GM19099 (cell line): ENCODE results near the gene UCK2.

ENCODE experiments used
- POLR2A ChIP-seq: IDR thresholded peaks from 3 replicates; pipeline ENCODE4 v1.6.1; 2011; ENCODE audit warnings: low read depth; ENCODE audit not compliant: insufficient read length; ENCODE audit errors: extremely low read depth

UCK2 gene

DNA sequence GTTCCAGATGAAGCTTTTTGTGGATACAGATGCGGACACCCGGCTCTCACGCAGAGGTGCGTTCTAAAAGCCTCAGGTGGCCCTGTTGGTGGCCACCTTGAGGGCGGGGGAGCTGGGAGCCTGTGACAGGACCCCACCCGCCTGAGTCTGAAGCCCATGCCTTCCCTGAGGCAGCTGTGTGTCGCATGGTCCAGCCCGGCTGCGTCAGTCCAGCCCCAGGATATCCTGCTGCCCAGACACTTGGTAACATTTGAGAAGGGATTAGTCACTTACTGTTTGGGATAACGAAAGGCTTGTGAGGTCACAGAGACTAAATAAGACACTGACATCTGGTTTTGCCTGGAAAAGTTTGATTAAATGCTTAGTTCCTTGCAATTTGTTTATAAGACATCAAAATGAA, 68.9 kb downstream of the UCK2 start:
- no peak for TF ChIP-seq POLR2A

DNA sequence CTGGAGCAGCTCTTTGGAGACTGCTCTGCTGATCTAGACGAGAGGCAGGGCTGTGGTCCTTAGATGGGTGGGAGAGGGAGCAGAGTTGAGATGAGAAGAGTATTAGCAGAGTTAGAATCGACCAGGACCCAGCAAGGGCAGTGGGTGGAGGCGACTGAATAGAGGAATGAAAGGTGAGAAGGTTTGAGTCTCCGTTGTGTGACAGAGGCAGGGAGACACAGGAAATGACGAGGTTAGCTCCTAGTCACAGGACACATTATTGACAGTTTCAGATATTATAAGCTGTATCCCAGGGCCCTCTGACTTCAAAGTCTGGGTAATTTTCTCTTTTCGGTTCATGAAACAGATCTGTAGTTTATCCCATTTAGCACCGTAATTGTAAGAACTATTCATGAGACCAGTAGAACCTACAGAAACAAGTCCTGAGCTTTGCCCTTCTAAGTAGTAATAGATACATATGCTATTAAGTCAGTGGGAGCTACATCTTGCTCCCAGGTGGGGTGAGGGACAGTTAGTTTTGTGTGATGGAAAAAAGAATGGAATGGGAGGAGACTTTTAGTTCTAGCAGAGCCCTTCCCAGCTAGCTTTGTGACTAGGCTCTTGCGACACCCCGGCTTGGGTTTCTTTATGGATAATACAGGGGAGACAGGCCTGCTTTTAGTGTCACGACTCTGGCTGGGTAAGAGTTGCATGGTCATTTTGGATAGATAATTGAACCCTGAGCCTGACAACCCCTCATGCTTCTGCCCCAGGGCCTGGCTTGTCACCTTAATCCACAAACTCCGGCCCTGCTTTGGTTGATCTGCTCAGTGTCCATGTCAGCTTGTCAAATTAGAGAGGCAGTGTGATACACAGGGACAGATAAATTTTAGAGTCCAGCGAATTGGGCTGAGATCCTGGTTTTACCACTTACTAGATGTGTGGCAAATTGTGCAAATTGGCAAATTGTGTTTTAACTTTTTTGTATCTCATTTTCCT, 70.2 kb downstream of the UCK2 start:
- no peak for TF ChIP-seq POLR2A

DNA sequence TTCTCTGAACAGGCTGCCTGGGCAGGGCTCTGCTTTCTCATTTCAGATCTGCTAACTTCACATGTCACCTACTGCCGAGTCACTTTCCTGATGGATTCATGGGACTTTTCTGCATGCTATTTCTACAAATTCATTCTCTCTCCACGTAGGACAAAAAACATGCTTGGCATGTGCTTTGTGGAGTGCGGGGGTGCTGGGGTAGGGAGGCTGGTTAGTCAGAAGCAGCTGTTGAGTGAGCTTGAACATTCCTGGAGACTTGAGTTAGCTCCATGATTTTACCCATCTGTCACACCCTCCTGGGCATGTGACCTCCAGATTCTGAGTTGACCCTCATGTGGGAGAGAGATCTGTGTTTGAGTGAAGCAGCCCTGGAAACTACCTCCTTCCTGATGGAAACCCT, 71.4 kb downstream of the UCK2 start:
- no peak for TF ChIP-seq POLR2A

DNA sequence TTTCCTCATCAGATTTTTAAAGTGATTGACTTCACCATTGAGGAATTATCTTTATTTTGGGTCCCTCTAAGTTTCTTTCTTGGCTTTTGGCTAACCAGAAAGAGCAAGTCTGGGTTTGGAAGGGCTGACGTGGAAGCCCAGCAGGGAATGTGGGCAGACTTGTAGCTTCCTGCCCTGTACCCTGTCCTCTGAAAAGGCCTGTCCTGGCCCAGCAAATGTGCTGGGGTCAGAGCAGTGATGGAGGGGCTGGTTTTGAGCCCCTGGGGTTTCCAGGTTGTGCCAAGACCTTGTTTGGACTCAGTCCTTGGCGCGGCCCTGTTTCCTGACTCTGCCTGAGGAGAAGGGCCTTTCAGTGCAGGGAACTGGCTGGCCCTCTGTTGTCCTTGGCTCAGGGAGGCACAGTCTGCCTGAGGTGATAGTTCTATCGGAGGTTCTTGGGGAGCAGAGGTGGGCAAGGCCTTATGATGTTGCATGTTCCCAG, 72.1 kb downstream of the UCK2 start:
- no peak for TF ChIP-seq POLR2A

DNA sequence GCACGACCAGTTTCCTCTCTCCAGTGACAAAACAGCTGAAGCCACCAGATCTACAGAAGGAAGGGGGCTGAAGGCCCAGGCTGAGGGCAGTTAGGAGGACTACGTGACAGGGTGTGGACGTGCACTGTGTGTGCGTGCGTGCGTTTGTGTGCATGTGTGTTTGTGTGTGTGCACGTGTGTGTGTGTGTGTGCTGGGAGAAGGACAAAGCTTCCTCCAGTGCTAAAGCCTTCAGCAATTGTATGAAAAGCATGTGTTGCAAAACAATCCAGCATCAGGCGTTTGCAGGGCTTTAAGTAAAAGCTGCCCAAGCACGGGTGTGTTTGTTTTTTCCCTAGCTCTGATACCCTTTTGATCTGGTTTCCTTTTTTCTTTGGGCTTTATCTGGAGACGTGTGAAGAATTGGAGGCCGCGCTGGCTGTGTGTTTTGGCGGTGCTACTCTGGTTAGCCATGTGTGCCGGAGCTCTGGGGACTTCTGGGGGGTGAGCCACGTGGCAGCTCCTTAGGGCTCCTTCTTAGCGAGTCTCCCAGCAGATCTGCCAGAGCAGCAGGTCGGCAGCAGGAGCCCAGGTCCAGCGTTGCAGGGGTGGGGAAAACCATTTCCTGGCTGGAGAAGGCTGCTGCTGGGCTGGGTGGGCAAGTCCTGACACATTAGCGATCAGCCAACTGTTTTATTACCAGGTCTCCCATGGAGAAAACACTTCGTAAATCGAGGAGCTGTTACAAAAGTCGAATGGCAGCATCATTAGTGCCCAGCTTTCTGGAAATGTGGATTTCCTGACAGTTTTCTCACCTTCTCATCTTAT, 73.4 kb downstream of the UCK2 start:
- TF ChIP-seq POLR2A: no peak

DNA sequence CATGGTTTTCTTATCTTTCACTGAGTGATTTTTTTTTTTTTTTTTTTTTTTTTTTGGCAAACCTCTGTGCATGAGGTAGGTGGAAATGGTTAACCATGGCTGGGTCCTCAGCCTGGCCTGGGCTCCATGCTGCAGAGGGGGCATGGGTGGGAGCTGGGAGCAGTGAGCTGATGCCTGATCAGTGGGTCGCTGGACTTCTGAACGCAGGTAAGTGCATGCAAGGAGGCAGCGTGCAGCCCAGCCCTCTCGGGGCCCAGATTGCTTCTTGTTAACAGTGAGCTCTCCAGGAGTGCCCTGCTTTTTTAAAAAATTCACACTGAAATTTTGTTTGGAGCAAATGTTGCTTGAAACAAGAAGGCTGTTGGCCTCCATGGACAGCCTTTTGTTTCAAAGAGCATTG, 75.2 kb downstream of the UCK2 start:
- no peak for TF ChIP-seq POLR2A

DNA sequence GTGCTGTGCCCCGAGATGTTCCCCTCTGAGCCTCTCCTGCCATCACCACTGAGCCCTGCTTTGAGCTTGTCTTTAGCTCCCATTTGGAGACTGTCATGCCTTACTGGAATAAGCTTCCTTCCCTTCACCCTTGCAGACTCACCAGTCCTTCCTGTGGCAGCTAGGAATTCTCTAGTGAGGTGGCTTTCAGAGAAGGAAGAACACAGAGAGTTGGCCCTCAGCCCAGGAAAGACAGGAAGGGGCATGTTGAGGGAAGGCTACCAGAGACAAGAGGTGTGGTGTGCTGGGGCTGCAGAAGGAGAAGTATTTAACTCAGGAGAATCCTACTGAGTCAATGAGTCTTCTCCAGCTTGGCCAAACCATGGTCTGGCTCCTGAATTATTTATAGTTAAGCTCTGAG, 76.3 kb downstream of the UCK2 start:
- no peak for TF ChIP-seq POLR2A

DNA sequence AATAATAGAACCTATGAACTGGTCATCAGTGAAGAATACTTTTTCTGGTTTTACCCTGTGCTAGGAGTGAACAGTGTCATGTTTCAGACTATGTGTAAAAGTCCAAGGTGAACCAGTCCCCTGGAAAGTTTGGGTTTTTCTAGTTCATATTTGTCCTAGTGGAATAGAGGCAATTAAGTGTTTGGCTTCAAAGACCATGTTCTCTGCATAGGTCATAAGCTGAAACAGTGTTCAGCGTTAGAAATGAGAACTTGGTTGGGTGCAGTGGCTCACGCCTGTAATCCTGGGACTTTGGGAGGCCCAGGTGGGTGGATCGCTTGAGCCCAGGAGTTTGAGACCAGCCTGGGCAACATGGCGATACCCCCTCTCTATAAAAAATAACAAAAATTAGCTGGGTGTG, 77.5 kb downstream of the UCK2 start:
- no peak for TF ChIP-seq POLR2A

DNA sequence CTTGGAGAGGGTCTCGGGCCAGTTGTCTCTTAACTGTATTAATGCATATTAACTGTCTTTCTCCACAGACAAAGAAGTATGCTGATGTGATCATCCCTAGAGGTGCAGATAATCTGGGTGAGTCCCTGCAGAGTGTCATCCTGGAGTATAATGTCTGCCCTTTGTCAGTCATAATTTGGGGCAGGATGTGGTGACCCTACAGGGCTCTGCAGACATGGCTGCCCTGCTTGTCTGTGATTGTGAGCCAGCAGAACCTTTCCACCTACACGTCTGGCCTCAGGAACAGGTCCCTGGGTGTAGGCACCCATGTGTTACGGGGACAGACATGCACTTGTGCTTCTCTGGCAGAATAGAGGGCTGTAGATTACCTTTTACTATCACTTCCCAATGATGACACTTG, 78.4 kb downstream of the UCK2 start:
- no peak for TF ChIP-seq POLR2A

DNA sequence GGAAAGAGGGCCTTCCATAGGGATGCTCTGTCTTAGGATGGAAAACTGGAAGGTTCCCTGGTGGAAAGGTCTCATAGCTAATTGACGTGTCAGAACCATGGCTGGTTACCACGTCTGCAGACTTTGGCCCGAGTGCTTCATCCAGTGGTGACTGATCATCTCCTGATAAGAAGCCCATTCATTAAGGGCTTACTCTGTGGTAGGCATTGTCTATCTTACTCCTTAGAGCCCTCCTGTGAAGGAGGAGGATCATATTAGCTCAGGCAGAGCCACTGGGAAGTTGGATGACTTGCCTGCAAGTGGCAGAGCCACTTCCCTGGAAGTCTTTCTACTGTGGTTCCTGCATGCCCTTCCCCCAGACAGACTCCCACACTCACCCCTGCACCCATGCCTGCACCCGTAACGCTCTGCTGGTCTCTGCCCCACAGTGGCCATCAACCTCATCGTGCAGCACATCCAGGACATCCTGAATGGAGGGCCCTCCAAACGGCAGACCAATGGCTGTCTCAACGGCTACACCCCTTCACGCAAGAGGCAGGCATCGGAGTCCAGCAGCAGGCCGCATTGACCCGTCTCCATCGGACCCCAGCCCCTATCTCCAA, 79.9 kb downstream of the UCK2 start:
- TF ChIP-seq POLR2A: no peak

DNA sequence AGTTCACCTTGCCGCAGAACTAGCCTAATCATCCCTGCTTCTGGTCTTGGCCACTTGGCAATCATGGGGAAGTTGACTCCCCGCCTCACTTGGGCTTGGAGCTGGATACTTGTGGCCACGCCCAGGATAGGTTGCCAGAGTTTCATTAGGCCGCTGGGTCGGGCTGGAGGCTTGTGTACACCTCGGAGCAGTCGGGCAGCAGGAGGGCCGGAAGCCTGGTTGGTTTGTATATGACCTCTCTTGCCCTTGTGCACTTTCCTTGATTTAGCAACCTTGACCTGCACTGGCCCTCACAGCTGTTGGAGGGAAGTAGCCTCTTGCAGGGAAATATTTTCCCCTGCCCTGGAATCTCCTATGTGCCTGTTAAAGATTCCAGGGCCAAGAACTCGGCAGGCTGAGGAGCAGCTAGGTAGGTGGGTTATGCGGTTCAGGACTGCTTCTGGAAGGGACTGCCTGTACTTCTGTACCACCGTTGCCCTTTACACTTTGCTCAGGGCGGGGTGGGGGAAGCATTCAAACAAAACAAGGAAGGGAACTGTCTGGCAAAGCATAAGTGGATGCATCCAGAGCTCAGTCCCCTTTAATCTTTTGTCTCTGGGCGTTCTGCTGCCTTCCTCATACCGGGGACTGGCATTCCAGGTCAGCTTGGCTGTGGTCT, 83.5 kb downstream of the UCK2 start:
- no peak for TF ChIP-seq POLR2A

DNA sequence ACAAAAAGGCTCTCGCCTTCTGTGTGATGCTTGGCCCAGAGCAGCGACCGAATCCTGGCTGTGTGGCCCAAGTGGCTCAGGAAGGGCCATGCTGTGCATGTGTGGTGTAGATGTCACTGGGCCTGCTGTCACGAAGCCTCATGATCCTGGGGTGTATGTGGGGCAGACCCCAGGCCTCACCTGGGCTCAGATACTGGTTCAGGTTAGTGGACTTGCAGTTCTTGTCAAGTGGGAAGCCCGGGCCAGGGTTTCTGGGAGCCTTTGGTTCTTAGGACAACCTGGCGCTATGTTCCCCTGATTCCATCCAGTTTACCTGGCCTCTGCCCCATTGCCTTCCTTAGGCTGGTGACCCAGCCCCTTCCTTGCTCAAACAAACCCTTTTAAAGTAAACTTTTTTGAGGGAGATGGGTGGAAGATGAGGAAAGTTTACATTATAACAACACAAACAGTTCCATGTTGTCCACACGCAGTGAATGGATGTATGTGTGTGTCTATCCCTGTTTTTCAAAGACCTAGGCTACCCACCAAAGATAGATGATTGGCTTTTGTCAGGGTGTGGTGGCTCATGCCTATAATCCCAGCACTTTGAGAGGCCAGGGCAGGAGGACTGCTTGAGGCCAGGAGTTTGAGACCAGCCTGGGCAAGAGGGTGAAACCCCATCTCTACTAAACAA, 84.3 kb downstream of the UCK2 start:
- TF ChIP-seq POLR2A: no peak

DNA sequence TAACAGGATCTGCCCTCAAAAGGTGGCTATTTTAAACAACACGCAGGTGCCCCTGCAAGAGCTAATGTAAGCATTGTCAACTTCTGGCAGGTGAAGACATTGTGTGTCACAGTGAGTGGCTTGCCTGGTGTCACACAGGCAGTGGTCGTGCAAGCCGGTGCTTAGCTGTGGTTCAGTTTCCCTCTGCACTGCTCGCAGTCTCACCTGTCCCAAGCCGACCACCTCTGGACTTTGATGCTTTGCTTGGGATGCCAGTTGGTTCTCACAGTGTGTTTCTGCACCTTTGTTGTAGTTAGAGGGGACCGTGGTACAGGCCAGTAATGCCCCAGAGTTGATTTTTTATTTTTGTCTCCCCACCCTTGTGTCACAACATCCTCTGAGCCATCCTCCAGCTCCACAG, 85.2 kb downstream of the UCK2 start:
- no peak for TF ChIP-seq POLR2A

DNA sequence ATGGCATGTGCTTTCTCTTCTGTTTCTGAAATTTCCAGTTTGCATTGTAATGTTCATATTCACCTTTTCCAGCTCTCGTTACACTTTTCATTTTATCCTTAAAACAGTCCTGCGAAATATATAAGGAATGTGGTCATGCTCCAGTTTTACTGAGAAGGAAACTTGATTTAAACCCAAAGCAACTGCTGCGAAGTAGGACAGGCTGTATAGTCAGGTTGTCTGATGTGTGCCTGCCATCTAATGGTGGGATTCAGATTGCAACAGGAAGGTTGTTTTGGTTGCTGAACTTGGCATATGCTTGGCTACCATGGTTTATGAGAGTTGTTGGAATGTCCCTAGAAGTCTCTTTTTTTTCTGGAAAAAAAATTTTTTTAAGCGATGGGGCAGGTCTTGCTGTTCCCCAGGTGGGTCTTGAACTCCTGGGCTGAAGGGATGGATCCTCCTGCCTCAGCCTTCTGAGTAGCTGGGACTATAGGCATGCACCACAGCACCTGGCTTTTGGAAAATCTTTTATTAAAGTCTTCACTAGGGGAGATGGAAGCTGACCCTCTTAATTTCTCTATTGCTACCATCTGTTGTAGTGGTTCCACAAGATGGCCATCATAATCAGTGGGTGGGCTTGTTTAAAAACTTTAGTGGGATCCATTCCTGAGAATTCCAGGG, 86.9 kb downstream of the UCK2 start:
- TF ChIP-seq POLR2A: no peak
